LoVo (cell line): Measurements from ENCODE around the gene SETBP1.

ENCODE experiments used
- DNase-seq: peaks from one replicate; pipeline ENCODE4 v3.0.0-alpha.2; 2016; ENCODE audit warnings: low spot score

Gene SETBP1

GRCh38 chr18:44759925-44760342 is 79.2 kb downstream of the SETBP1 start:
- no peak for DNase-seq

- DNase-seq = no peak
Measured at GRCh38 chr18:44761812-44762211, 81.1 kb downstream of the SETBP1 start.

GRCh38 chr18:44763327-44763726 is 82.6 kb downstream of the SETBP1 start:
- DNase-seq = no peak

- no peak for DNase-seq
Measured at GRCh38 chr18:44764863-44765262, 84.2 kb downstream of the SETBP1 start.

- DNase-seq = no peak
Measured at GRCh38 chr18:44765456-44765855, 84.8 kb downstream of the SETBP1 start.

GRCh38 chr18:44766450-44766849 is 85.8 kb downstream of the SETBP1 start:
- no peak for DNase-seq

- no peak for DNase-seq
Measured at GRCh38 chr18:44767807-44768206, 87.1 kb downstream of the SETBP1 start.

GRCh38 chr18:44770641-44771040 is 90.0 kb downstream of the SETBP1 start:
- no peak for DNase-seq

- no peak for DNase-seq
Measured at GRCh38 chr18:44771572-44771955, 90.9 kb downstream of the SETBP1 start.

- DNase-seq = no peak
Measured at GRCh38 chr18:44771956-44772917, 91.5 kb downstream of the SETBP1 start.

GRCh38 chr18:44773640-44774155 is 93.0 kb downstream of the SETBP1 start:
- DNase-seq = no peak

GRCh38 chr18:44774191-44774590 is 93.5 kb downstream of the SETBP1 start:
- DNase-seq = no peak

- no peak for DNase-seq
Measured at GRCh38 chr18:44777457-44778192, 96.9 kb downstream of the SETBP1 start.

GRCh38 chr18:44778788-44779187 is 98.1 kb downstream of the SETBP1 start:
- DNase-seq = no peak

GRCh38 chr18:44779753-44780292 is 99.1 kb downstream of the SETBP1 start:
- DNase-seq = no peak

- DNase-seq = no peak
Measured at GRCh38 chr18:44781886-44782285, 101.2 kb downstream of the SETBP1 start.

- DNase-seq = no peak
Measured at GRCh38 chr18:44782617-44783016, 101.9 kb downstream of the SETBP1 start.

- DNase-seq = no peak
Measured at GRCh38 chr18:44783371-44783770, 102.7 kb downstream of the SETBP1 start.

GRCh38 chr18:44786257-44786656 is 105.6 kb downstream of the SETBP1 start:
- no peak for DNase-seq

- no peak for DNase-seq
Measured at GRCh38 chr18:44786688-44787087, 106.0 kb downstream of the SETBP1 start.

- DNase-seq = no peak
Measured at GRCh38 chr18:44788334-44788733, 107.6 kb downstream of the SETBP1 start.

- DNase-seq = no peak
Measured at GRCh38 chr18:44789710-44790109, 109.0 kb downstream of the SETBP1 start.

GRCh38 chr18:44790860-44791259 is 110.2 kb downstream of the SETBP1 start:
- DNase-seq = no peak
